ENCODE measurements around the gene TTC23. TPM values are rescaled to one million over a fixed set of nuclear protein-coding genes. Genes with fewer than 3 reads are reported as not detected.
"Not testable (repeated sequence)": the region's sequence is repeated elsewhere in the genome, so short reads cannot be mapped to it uniquely, and the experiment has no call there.

TTC23 gene
- total and polyA plus RNA-seq, 5 donors: 8.4 to 18.2 (median 15.5) TPM

- 87% methylated on average over 7 of the region's 7 CpGs for WGBS
- DNase-seq (no peak), ATAC-seq (no peak)
- H3K4me1 ChIP-seq (ENCODE audit: control insufficient read depth, insufficient read depth, low read length): peaks cover 5% of the 10 kb centered on the region
- intact Hi-C loops (cut with DNase I): no loop called here
- no peaks in the 10 kb centered on the region for H3K27me3 ChIP-seq (ENCODE audit: control insufficient read depth, insufficient read depth)
- no peak overlapping the region for H3K4me3 ChIP-seq (ENCODE audit: low read length)
- no peaks in the 10 kb centered on the region for H3K9me3 ChIP-seq (ENCODE audit: control insufficient read depth, low read length)
- no peak overlapping the region for H3K27ac ChIP-seq (ENCODE audit: low read length)
These were observed 131.1 kb downstream of the TTC23 start for GRCh38 chr15:99118258-99118632.

GRCh38 chr15:99117563-99118257 is 131.7 kb downstream of the TTC23 start:
- 80% methylated on average over 20 of the region's 20 CpGs for WGBS
- no peak for ATAC-seq
- no peaks in the 10 kb centered on the region for H3K9me3 ChIP-seq (ENCODE audit: control insufficient read depth, low read length)
- peaks cover 5% of the 10 kb centered on the region for H3K4me1 ChIP-seq (ENCODE audit: control insufficient read depth, insufficient read depth, low read length)
- intact Hi-C loops (cut with DNase I): no loop called here
- DNase-seq: peak in 1 of 3 donors; percentile 5
- no peak overlapping the region for H3K27ac ChIP-seq (ENCODE audit: low read length)
- H3K27me3 ChIP-seq (ENCODE audit: control insufficient read depth, insufficient read depth): no peaks in the 10 kb centered on the region
- H3K4me3 ChIP-seq (ENCODE audit: low read length): no peak overlapping the region

- H3K4me3 ChIP-seq (ENCODE audit: low read length): no peak overlapping the region
- ATAC-seq (no peak), DNase-seq (no peak)
- WGBS: 87% methylated on average over 8 of the region's 8 CpGs
- no peaks in the 10 kb centered on the region for H3K27me3 ChIP-seq (ENCODE audit: control insufficient read depth, insufficient read depth)
- no peak overlapping the region for H3K27ac ChIP-seq (ENCODE audit: low read length)
- no peaks in the 10 kb centered on the region for H3K9me3 ChIP-seq (ENCODE audit: control insufficient read depth, low read length)
- intact Hi-C loops (cut with DNase I): no loop called here
- peaks cover 5% of the 10 kb centered on the region for H3K4me1 ChIP-seq (ENCODE audit: control insufficient read depth, insufficient read depth, low read length)
These were observed 132.3 kb downstream of the TTC23 start for GRCh38 chr15:99117111-99117510.

GRCh38 chr15:99115300-99116215 is 133.8 kb downstream of the TTC23 start:
- Histone ChIP-seq H3K4me3 (ENCODE audit: low read length) (no peak overlapping the region), H3K27ac (ENCODE audit: low read length) (peak overlapping the region; percentile 71), H3K27me3 (ENCODE audit: control insufficient read depth, insufficient read depth) (no peaks in the 10 kb centered on the region), H3K4me1 (ENCODE audit: control insufficient read depth, insufficient read depth, low read length) (peaks cover 5% of the 10 kb centered on the region), H3K9me3 (ENCODE audit: control insufficient read depth, low read length) (no peaks in the 10 kb centered on the region)
- 86% methylated on average over 11 of the region's 11 CpGs for WGBS
- DNase-seq (peak in 1 of 3 donors; percentile 6), ATAC-seq (no peak)
- intact Hi-C loops (cut with DNase I): no loop called here

- peak; percentile 48 to 76 for ATAC-seq
- Histone ChIP-seq H3K9me3 (ENCODE audit: control insufficient read depth, low read length) (no peaks in the 10 kb centered on the region), H3K27ac (ENCODE audit: low read length) (peak overlapping the region; percentile 71), H3K4me1 (ENCODE audit: control insufficient read depth, insufficient read depth, low read length) (peaks cover 5% of the 10 kb centered on the region), H3K27me3 (ENCODE audit: control insufficient read depth, insufficient read depth) (no peaks in the 10 kb centered on the region), H3K4me3 (ENCODE audit: low read length) (no peak overlapping the region)
- intact Hi-C loops (cut with DNase I): no loop called here
- peak in 1 of 3 donors; percentile 27 for DNase-seq
- WGBS: 55% methylated on average over 12 of the region's 12 CpGs
These were observed 134.7 kb downstream of the TTC23 start for GRCh38 chr15:99114511-99115299.

- Histone ChIP-seq H3K27me3 (ENCODE audit: control insufficient read depth, insufficient read depth) (no peaks in the 10 kb centered on the region), H3K9me3 (ENCODE audit: control insufficient read depth, low read length) (no peaks in the 10 kb centered on the region), H3K4me3 (ENCODE audit: low read length) (no peak overlapping the region), H3K27ac (ENCODE audit: low read length) (peak overlapping the region; percentile 71), H3K4me1 (ENCODE audit: control insufficient read depth, insufficient read depth, low read length) (peaks cover 5% of the 10 kb centered on the region)
- ATAC-seq: no peak
- WGBS: 86% methylated on average over 13 of the region's 13 CpGs
- DNase-seq: no peak
- intact Hi-C loops (cut with DNase I): no loop called here
These were observed 135.7 kb downstream of the TTC23 start for GRCh38 chr15:99113547-99114271.

- H3K27me3 ChIP-seq (ENCODE audit: control insufficient read depth, insufficient read depth); H3K4me3 ChIP-seq (ENCODE audit: low read length); H3K27ac ChIP-seq (ENCODE audit: low read length); DNase-seq; H3K9me3 ChIP-seq (ENCODE audit: control insufficient read depth, low read length); intact Hi-C loops (cut with DNase I); ATAC-seq; H3K4me1 ChIP-seq (ENCODE audit: control insufficient read depth, insufficient read depth, low read length): not testable (repeated sequence)
- WGBS: 87% methylated on average over 8 of the region's 8 CpGs
These were observed 137.7 kb downstream of the TTC23 start for GRCh38 chr15:99111641-99112040.

GRCh38 chr15:99110581-99111320 is 138.6 kb downstream of the TTC23 start:
- 39% methylated on average over 8 of the region's 8 CpGs for WGBS
- DNase-seq (no peak), ATAC-seq (no peak)
- Histone ChIP-seq H3K4me1 (ENCODE audit: control insufficient read depth, insufficient read depth, low read length) (peaks cover 5% of the 10 kb centered on the region), H3K4me3 (ENCODE audit: low read length) (no peak overlapping the region), H3K27me3 (ENCODE audit: control insufficient read depth, insufficient read depth) (no peaks in the 10 kb centered on the region), H3K9me3 (ENCODE audit: control insufficient read depth, low read length) (no peaks in the 10 kb centered on the region), H3K27ac (ENCODE audit: low read length) (no peak overlapping the region)
- intact Hi-C loops (cut with DNase I): no loop called here

GRCh38 chr15:99110093-99110492 is 139.3 kb downstream of the TTC23 start:
- no peak overlapping the region for H3K4me3 ChIP-seq (ENCODE audit: low read length)
- intact Hi-C loops (cut with DNase I): no loop called here
- H3K27me3 ChIP-seq (ENCODE audit: control insufficient read depth, insufficient read depth): no peaks in the 10 kb centered on the region
- peaks cover 5% of the 10 kb centered on the region for H3K4me1 ChIP-seq (ENCODE audit: control insufficient read depth, insufficient read depth, low read length)
- no peaks in the 10 kb centered on the region for H3K9me3 ChIP-seq (ENCODE audit: control insufficient read depth, low read length)
- peak overlapping the region; percentile 26 for H3K27ac ChIP-seq (ENCODE audit: low read length)
- ATAC-seq (no peak), DNase-seq (no peak)
- WGBS: 74% methylated on average over 12 of the region's 12 CpGs

GRCh38 chr15:99109555-99110021 is 139.8 kb downstream of the TTC23 start:
- H3K27ac ChIP-seq (ENCODE audit: low read length): peak overlapping the region; percentile 26
- no peak overlapping the region for H3K4me3 ChIP-seq (ENCODE audit: low read length)
- no peaks in the 10 kb centered on the region for H3K9me3 ChIP-seq (ENCODE audit: control insufficient read depth, low read length)
- peaks cover 3% of the 10 kb centered on the region for H3K4me1 ChIP-seq (ENCODE audit: control insufficient read depth, insufficient read depth, low read length)
- intact Hi-C loops (cut with DNase I): loop anchor here in 1 of 4 donors (10.0 kb wide), 1 partner anchor 65 kb away; no protein-coding TSS in a partner anchor
- no peak for ATAC-seq
- H3K27me3 ChIP-seq (ENCODE audit: control insufficient read depth, insufficient read depth): no peaks in the 10 kb centered on the region
- no peak for DNase-seq
- 71% methylated on average over 10 of the region's 10 CpGs for WGBS
